ENCODE measurements around the gene FEM1B.

Gene FEM1B

GRCh38 chr15:68285259-68285980 lies 7.9 kb downstream of the FEM1B start:
- no peak for TF ChIP-seq GATA1 (IDR thresholded peaks at IDR 0.05; ENCODE audit: low read depth, low read length)
- no peak for TF ChIP-seq POLR2A (IDR thresholded peaks at IDR 0.05; ENCODE audit: low read length)
- peak; percentile 36 to 45 for DNase-seq

DNA sequence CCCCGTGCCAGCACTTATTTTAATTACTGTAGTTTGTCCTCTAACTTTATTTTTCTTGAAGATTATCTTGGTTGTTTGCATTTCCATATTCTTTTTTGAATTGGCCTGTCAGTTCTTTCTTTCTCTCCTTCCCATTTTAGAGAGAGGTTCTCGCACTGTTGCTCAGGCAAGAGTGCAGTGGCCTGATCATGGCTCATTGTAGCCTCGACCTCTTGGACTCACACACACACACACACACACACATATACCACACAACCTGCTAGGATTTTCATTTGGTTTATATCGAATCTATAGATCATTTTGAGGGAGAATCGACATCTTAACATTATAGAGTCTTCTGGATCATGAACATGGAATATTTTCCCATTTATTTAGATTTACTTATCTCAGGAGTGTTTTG lies 8.7 kb downstream of the FEM1B start:
- TF ChIP-seq GATA1 (IDR thresholded peaks at IDR 0.05; ENCODE audit: low read depth, low read length): no peak
- TF ChIP-seq POLR2A (IDR thresholded peaks at IDR 0.05; ENCODE audit: low read length): no peak
- no peak for DNase-seq

DNA sequence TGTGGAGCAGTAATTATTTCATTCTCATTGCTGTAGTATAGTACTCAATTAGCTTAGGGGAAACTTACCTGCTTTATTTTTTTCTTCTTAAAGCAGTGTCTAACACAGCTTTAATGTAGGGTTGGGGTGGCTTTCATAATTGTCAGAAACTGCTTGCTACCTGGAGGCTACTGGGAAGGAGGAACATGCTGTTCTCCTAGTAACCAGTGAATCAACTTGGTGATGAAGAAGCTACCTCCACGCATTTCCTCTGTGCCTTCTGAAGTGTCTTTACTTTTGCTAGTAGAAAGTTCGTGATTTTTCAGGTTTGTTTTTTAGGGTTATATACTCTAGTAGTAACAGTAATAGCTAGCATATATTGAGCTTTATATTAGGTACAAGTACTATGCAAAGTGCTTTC lies 11.5 kb downstream of the FEM1B start:
- no peak for TF ChIP-seq POLR2A (IDR thresholded peaks at IDR 0.05; ENCODE audit: low read length)
- no peak for TF ChIP-seq GATA1 (IDR thresholded peaks at IDR 0.05; ENCODE audit: low read depth, low read length)
- no peak for DNase-seq

DNA sequence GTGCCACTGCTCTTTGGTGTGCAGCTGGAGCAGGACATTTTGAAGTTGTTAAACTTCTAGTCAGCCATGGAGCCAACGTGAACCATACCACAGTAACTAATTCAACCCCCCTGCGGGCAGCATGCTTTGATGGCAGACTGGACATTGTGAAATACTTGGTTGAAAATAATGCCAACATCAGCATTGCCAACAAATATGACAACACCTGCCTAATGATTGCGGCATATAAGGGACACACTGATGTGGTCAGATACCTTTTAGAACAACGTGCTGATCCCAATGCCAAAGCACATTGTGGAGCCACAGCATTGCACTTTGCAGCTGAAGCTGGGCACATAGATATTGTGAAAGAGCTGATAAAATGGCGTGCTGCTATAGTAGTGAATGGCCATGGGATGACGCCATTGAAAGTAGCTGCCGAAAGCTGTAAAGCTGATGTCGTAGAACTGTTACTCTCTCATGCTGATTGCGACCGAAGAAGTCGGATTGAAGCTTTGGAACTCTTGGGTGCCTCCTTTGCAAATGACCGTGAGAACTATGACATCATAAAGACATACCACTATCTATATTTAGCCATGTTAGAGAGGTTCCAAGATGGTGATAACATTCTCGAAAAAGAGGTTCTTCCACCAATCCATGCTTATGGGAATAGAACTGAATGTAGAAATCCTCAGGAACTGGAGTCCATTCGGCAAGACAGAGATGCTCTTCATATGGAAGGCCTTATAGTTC lies 12.2 kb downstream of the FEM1B start:
- TF ChIP-seq POLR2A (IDR thresholded peaks at IDR 0.05; ENCODE audit: low read length) (no peak), GATA1 (IDR thresholded peaks at IDR 0.05; ENCODE audit: low read depth, low read length) (no peak)
- DNase-seq: no peak

DNA sequence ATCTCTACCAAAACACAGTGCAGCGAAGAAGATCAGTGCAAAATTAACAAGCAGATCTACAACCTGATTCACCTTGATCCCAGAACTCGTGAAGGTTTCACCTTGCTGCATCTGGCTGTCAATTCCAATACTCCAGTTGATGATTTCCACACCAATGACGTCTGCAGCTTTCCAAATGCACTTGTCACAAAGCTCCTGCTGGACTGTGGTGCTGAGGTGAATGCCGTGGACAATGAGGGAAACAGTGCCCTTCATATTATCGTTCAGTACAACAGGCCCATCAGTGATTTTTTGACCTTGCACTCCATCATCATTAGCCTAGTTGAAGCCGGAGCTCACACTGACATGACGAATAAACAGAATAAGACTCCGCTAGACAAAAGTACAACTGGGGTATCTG lies 13.2 kb downstream of the FEM1B start:
- TF ChIP-seq GATA1 (IDR thresholded peaks at IDR 0.05; ENCODE audit: low read depth, low read length): no peak
- no peak for DNase-seq

- DNase-seq: no peak
- TF ChIP-seq POLR2A (IDR thresholded peaks at IDR 0.05; ENCODE audit: low read length) (no peak), GATA1 (IDR thresholded peaks at IDR 0.05; ENCODE audit: low read depth, low read length) (no peak)
Observed at GRCh38 chr15:68292157-68292781, 14.7 kb downstream of the FEM1B start.

GRCh38 chr15:68292967-68293366 lies 15.4 kb downstream of the FEM1B start:
- no peak for DNase-seq
- TF ChIP-seq GATA1 (IDR thresholded peaks at IDR 0.05; ENCODE audit: low read depth, low read length) (no peak), POLR2A (IDR thresholded peaks at IDR 0.05; ENCODE audit: low read length) (no peak)

GRCh38 chr15:68295014-68295805 lies 17.7 kb downstream of the FEM1B start:
- no peak for TF ChIP-seq GATA1 (IDR thresholded peaks at IDR 0.05; ENCODE audit: low read depth, low read length)
- no peak for TF ChIP-seq POLR2A (IDR thresholded peaks at IDR 0.05; ENCODE audit: low read length)
- no peak for DNase-seq

DNA sequence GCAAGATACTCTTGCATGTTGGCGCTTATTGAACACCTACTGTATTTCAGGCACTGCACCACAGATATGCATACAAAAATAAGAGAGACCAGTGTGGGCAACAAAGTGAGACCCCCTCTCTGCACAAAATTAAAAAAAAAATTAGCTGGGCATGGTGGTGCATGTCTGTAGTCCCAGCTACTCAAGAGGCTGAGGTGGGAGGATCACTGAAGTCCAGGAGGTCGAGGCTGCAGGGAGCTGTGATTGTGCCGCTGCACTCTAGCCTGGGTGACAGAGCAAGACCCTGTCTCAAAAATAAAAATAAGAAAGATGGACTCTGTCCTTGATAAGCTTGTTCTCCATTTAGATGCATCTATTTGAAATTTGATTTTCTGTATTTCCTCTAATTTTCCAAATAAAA lies 20.8 kb downstream of the FEM1B start:
- TF ChIP-seq POLR2A (IDR thresholded peaks at IDR 0.05; ENCODE audit: low read length) (no peak), GATA1 (IDR thresholded peaks at IDR 0.05; ENCODE audit: low read depth, low read length) (no peak)
- DNase-seq: no peak

DNA sequence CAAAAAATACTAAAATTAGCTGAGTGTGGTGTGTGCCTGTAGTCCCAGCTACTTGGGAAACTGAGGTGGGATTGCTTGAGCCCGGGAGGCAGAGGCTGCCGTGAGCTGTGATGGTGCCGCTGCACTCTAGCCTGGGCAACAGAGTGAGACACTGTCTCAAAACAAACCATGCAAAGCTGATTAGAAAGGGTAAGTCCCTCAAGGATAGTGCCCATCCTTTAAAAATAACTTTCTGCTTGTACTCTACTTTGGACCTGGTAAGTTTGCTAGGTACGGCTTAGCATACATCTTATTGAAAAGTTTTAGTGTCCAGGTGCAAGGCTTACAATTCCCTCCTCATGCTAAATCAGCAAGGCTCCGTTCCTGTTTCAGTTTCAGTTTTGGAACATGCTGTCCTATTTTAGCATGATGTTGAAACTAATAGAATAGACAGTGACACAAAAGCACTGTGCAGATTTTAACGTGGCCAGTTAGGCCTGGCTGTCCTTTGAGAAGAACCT lies 21.4 kb downstream of the FEM1B start:
- peak in 1 of 2 experiments; percentile 25 for DNase-seq
- no peak for TF ChIP-seq GATA1 (IDR thresholded peaks at IDR 0.05; ENCODE audit: low read depth, low read length)
- TF ChIP-seq POLR2A (IDR thresholded peaks at IDR 0.05; ENCODE audit: low read length): no peak

GRCh38 chr15:68299436-68299835 lies 21.9 kb downstream of the FEM1B start:
- no peak for DNase-seq
- TF ChIP-seq POLR2A (IDR thresholded peaks at IDR 0.05; ENCODE audit: low read length) (no peak), GATA1 (IDR thresholded peaks at IDR 0.05; ENCODE audit: low read depth, low read length) (no peak)

- TF ChIP-seq POLR2A (IDR thresholded peaks at IDR 0.05; ENCODE audit: low read length) (no peak), GATA1 (IDR thresholded peaks at IDR 0.05; ENCODE audit: low read depth, low read length) (no peak)
- DNase-seq: no peak
Observed at GRCh38 chr15:68300115-68300940, 22.8 kb downstream of the FEM1B start.

GRCh38 chr15:68301301-68301700 lies 23.8 kb downstream of the FEM1B start:
- no peak for TF ChIP-seq GATA1 (IDR thresholded peaks at IDR 0.05; ENCODE audit: low read depth, low read length)
- no peak for TF ChIP-seq POLR2A (IDR thresholded peaks at IDR 0.05; ENCODE audit: low read length)

More at GRCh38 chr15:68301301-68301700, 23.8 kb downstream of the FEM1B start:
- DNase-seq: no peak

Data from erythroblast (primary cell).